GM04503 (cell line): ENCODE data around the gene CCSER1.

Experiments used
- DNase-seq: peaks from one replicate; pipeline ENCODE4 v3.0.0-alpha.2; 2012; ENCODE audit warnings: low read depth

The CCSER1 gene

GRCh38 chr4:90128961-90129495 lies 1.8 kb downstream of the CCSER1 start:
- no peak for DNase-seq

GRCh38 chr4:90130076-90130475 lies 2.9 kb downstream of the CCSER1 start:
- DNase-seq, result no peak

- no peak for DNase-seq
These were observed 10.4 kb downstream of the CCSER1 start for GRCh38 chr4:90137555-90137954.

GRCh38 chr4:90142081-90142480 lies 14.9 kb downstream of the CCSER1 start:
- DNase-seq, result no peak

- no peak for DNase-seq
These were observed 18.1 kb downstream of the CCSER1 start for GRCh38 chr4:90145319-90145718.

- DNase-seq, result no peak
These were observed 19.1 kb downstream of the CCSER1 start for GRCh38 chr4:90146306-90146705.

GRCh38 chr4:90148574-90149148 lies 21.5 kb downstream of the CCSER1 start:
- no peak for DNase-seq

- no peak for DNase-seq
These were observed 24.8 kb downstream of the CCSER1 start for GRCh38 chr4:90152024-90152423.

GRCh38 chr4:90159193-90159592 lies 32.0 kb downstream of the CCSER1 start:
- DNase-seq, result no peak

- DNase-seq, result no peak
These were observed 32.9 kb downstream of the CCSER1 start for GRCh38 chr4:90160044-90160443.

GRCh38 chr4:90162566-90162965 lies 35.4 kb downstream of the CCSER1 start:
- DNase-seq, result no peak

GRCh38 chr4:90163872-90164271 lies 36.7 kb downstream of the CCSER1 start:
- DNase-seq, result no peak

GRCh38 chr4:90165883-90166282 lies 38.7 kb downstream of the CCSER1 start:
- no peak for DNase-seq

- DNase-seq, result no peak
These were observed 44.3 kb downstream of the CCSER1 start for GRCh38 chr4:90171491-90171890.

GRCh38 chr4:90174621-90175023 lies 47.4 kb downstream of the CCSER1 start:
- DNase-seq, result no peak

- no peak for DNase-seq
These were observed 54.5 kb downstream of the CCSER1 start for GRCh38 chr4:90181644-90182043.

- DNase-seq, result no peak
These were observed 56.1 kb downstream of the CCSER1 start for GRCh38 chr4:90183254-90183653.

GRCh38 chr4:90184560-90184959 lies 57.4 kb downstream of the CCSER1 start:
- no peak for DNase-seq

- no peak for DNase-seq
These were observed 58.2 kb downstream of the CCSER1 start for GRCh38 chr4:90185416-90185815.

- no peak for DNase-seq
These were observed 59.0 kb downstream of the CCSER1 start for GRCh38 chr4:90186229-90186628.

- DNase-seq, result no peak
These were observed 60.1 kb downstream of the CCSER1 start for GRCh38 chr4:90187148-90187884.

GRCh38 chr4:90189178-90189577 lies 62.0 kb downstream of the CCSER1 start:
- no peak for DNase-seq

GRCh38 chr4:90189946-90190345 lies 62.8 kb downstream of the CCSER1 start:
- DNase-seq, result no peak

GRCh38 chr4:90190525-90190924 lies 63.3 kb downstream of the CCSER1 start:
- no peak for DNase-seq
